ENCODE results near the gene CBL. TPM values are rescaled to one million over a fixed set of nuclear protein-coding genes. Genes with fewer than 3 reads are reported as not detected.
"Not testable (repeated sequence)": the region's sequence is repeated elsewhere in the genome, so short reads cannot be mapped to it uniquely, and the experiment has no call there.

The CBL gene
- total RNA-seq, 2 donors from 2014 or later: 36.1 to 41.9 TPM

GRCh38 chr11:119189393-119189792 lies 16.7 kb upstream of the CBL start:
- no peaks in the 10 kb centered on the region for H3K4me1 Mint-ChIP-seq
- H3K9me3 ChIP-seq (ENCODE audit: control insufficient read depth, low read length, poor library complexity, severe bottlenecking): no peaks in the 10 kb centered on the region
- ATAC-seq (no peak), DNase-seq (no peak)
- no peak overlapping the region for H3K27ac Mint-ChIP-seq
- H3K4me3 Mint-ChIP-seq: no peak overlapping the region
- H3K27me3 Mint-ChIP-seq: peaks cover 8% of the 10 kb centered on the region
- H3K36me3 Mint-ChIP-seq (ENCODE audit: low read depth): no peaks in the 10 kb centered on the region

- peaks cover 15% of the 10 kb centered on the region for H3K27me3 Mint-ChIP-seq
- DNase-seq: no peak
- no peak for ATAC-seq
- H3K4me3 Mint-ChIP-seq: no peak overlapping the region
- no peaks in the 10 kb centered on the region for H3K36me3 Mint-ChIP-seq (ENCODE audit: low read depth)
- no peaks in the 10 kb centered on the region for H3K4me1 Mint-ChIP-seq
- H3K9me3 ChIP-seq (ENCODE audit: control insufficient read depth, low read length, poor library complexity, severe bottlenecking): no peaks in the 10 kb centered on the region
- no peak overlapping the region for H3K27ac Mint-ChIP-seq
These were observed 15.6 kb upstream of the CBL start for GRCh38 chr11:119190531-119190930.

- H3K36me3 Mint-ChIP-seq (ENCODE audit: low read depth); H3K9me3 ChIP-seq (ENCODE audit: control insufficient read depth, low read length, poor library complexity, severe bottlenecking); H3K27ac Mint-ChIP-seq; H3K4me3 Mint-ChIP-seq; H3K4me1 Mint-ChIP-seq; ATAC-seq; DNase-seq: not testable (repeated sequence)
- H3K27me3 Mint-ChIP-seq: peaks cover 12% of the 10 kb centered on the region
These were observed 14.9 kb upstream of the CBL start for GRCh38 chr11:119191265-119191664.

- H3K27ac Mint-ChIP-seq: no peak overlapping the region
These were observed 14.0 kb upstream of the CBL start for GRCh38 chr11:119192111-119192510.

GRCh38 chr11:119193001-119193400 lies 13.1 kb upstream of the CBL start:
- H3K4me3 Mint-ChIP-seq: no peak overlapping the region
- peaks cover 7% of the 10 kb centered on the region for H3K27me3 Mint-ChIP-seq
- H3K4me1 Mint-ChIP-seq: peaks cover 6% of the 10 kb centered on the region
- no peak overlapping the region for H3K27ac Mint-ChIP-seq
- no peaks in the 10 kb centered on the region for H3K36me3 Mint-ChIP-seq (ENCODE audit: low read depth)
- H3K9me3 ChIP-seq (ENCODE audit: control insufficient read depth, low read length, poor library complexity, severe bottlenecking): no peaks in the 10 kb centered on the region
- ATAC-seq: no peak
- DNase-seq: no peak

More at GRCh38 chr11:119192111-119192510, 14.0 kb upstream of the CBL start:
- ATAC-seq: no peak
- no peaks in the 10 kb centered on the region for H3K36me3 Mint-ChIP-seq (ENCODE audit: low read depth)
- peaks cover 7% of the 10 kb centered on the region for H3K27me3 Mint-ChIP-seq
- DNase-seq: no peak
- H3K9me3 ChIP-seq (ENCODE audit: control insufficient read depth, low read length, poor library complexity, severe bottlenecking): no peaks in the 10 kb centered on the region
- no peak overlapping the region for H3K4me3 Mint-ChIP-seq
- H3K4me1 Mint-ChIP-seq: peaks cover 6% of the 10 kb centered on the region

- Mint-ChIP-seq H3K36me3 (ENCODE audit: low read depth) (no peaks in the 10 kb centered on the region), H3K4me3 (no peak overlapping the region), H3K4me1 (peaks cover 6% of the 10 kb centered on the region), H3K27me3 (peaks cover 7% of the 10 kb centered on the region), H3K27ac (no peak overlapping the region)
- no peak for ATAC-seq
- DNase-seq: no peak
- no peaks in the 10 kb centered on the region for H3K9me3 ChIP-seq (ENCODE audit: control insufficient read depth, low read length, poor library complexity, severe bottlenecking)
These were observed 12.5 kb upstream of the CBL start for GRCh38 chr11:119193626-119194025.

GRCh38 chr11:119194811-119195440 lies 11.2 kb upstream of the CBL start:
- H3K9me3 ChIP-seq (ENCODE audit: control insufficient read depth, low read length, poor library complexity, severe bottlenecking): no peaks in the 10 kb centered on the region
- Mint-ChIP-seq H3K27ac (no peak overlapping the region), H3K36me3 (ENCODE audit: low read depth) (no peaks in the 10 kb centered on the region), H3K4me3 (no peak overlapping the region), H3K27me3 (peaks cover 7% of the 10 kb centered on the region), H3K4me1 (peaks cover 6% of the 10 kb centered on the region)
- ATAC-seq (no peak), DNase-seq (no peak)

GRCh38 chr11:119195680-119196079 lies 10.5 kb upstream of the CBL start:
- ATAC-seq (no peak), DNase-seq (no peak)
- H3K4me1 Mint-ChIP-seq: peaks cover 6% of the 10 kb centered on the region
- H3K36me3 Mint-ChIP-seq (ENCODE audit: low read depth): no peaks in the 10 kb centered on the region
- H3K27me3 Mint-ChIP-seq: peaks cover 7% of the 10 kb centered on the region
- H3K27ac Mint-ChIP-seq: no peak overlapping the region
- H3K4me3 Mint-ChIP-seq: no peak overlapping the region
- no peaks in the 10 kb centered on the region for H3K9me3 ChIP-seq (ENCODE audit: control insufficient read depth, low read length, poor library complexity, severe bottlenecking)

GRCh38 chr11:119196833-119197483 lies 9.2 kb upstream of the CBL start:
- ATAC-seq (peak; percentile 98), DNase-seq (peak in 2 of 3 donors; percentile 31 to 55)
- H3K27me3 Mint-ChIP-seq: peaks cover 7% of the 10 kb centered on the region
- H3K36me3 Mint-ChIP-seq (ENCODE audit: low read depth): no peaks in the 10 kb centered on the region
- H3K4me1 Mint-ChIP-seq: peaks cover 6% of the 10 kb centered on the region
- H3K9me3 ChIP-seq (ENCODE audit: control insufficient read depth, low read length, poor library complexity, severe bottlenecking): no peaks in the 10 kb centered on the region
- no peak overlapping the region for H3K27ac Mint-ChIP-seq
- H3K4me3 Mint-ChIP-seq: no peak overlapping the region

GRCh38 chr11:119198925-119199324 lies 7.2 kb upstream of the CBL start:
- no peak for ATAC-seq
- H3K4me1 Mint-ChIP-seq: peaks cover 6% of the 10 kb centered on the region

GRCh38 chr11:119201236-119201635 lies 4.9 kb upstream of the CBL start:
- ATAC-seq; H3K9me3 ChIP-seq (ENCODE audit: control insufficient read depth, low read length, poor library complexity, severe bottlenecking): not testable (repeated sequence)

More at GRCh38 chr11:119198925-119199324, 7.2 kb upstream of the CBL start:
- Mint-ChIP-seq H3K27me3 (peaks cover 7% of the 10 kb centered on the region), H3K36me3 (ENCODE audit: low read depth) (no peaks in the 10 kb centered on the region), H3K4me3 (no peak overlapping the region), H3K27ac (no peak overlapping the region)
- no peak for DNase-seq
- H3K9me3 ChIP-seq (ENCODE audit: control insufficient read depth, low read length, poor library complexity, severe bottlenecking): no peaks in the 10 kb centered on the region

GRCh38 chr11:119202554-119202953 lies 3.6 kb upstream of the CBL start:
- no peaks in the 10 kb centered on the region for H3K9me3 ChIP-seq (ENCODE audit: control insufficient read depth, low read length, poor library complexity, severe bottlenecking)
- DNase-seq (no peak), ATAC-seq (no peak)
- H3K4me3 Mint-ChIP-seq: no peak overlapping the region
- peaks cover 12% of the 10 kb centered on the region for H3K4me1 Mint-ChIP-seq
- H3K36me3 Mint-ChIP-seq (ENCODE audit: low read depth): peaks cover 3% of the 10 kb centered on the region
- H3K27me3 Mint-ChIP-seq: no peaks in the 10 kb centered on the region
- H3K27ac Mint-ChIP-seq: no peak overlapping the region

More at GRCh38 chr11:119201236-119201635, 4.9 kb upstream of the CBL start:
- H3K27ac Mint-ChIP-seq; H3K27me3 Mint-ChIP-seq; DNase-seq; H3K4me3 Mint-ChIP-seq; H3K36me3 Mint-ChIP-seq (ENCODE audit: low read depth); H3K4me1 Mint-ChIP-seq: not testable (repeated sequence)

- DNase-seq: no peak
- H3K4me3 Mint-ChIP-seq: peak overlapping the region; percentile 25
- H3K4me1 Mint-ChIP-seq: peaks cover 16% of the 10 kb centered on the region
- no peak overlapping the region for H3K27ac Mint-ChIP-seq
- H3K27me3 Mint-ChIP-seq: no peaks in the 10 kb centered on the region
- no peaks in the 10 kb centered on the region for H3K9me3 ChIP-seq (ENCODE audit: control insufficient read depth, low read length, poor library complexity, severe bottlenecking)
- peaks cover 3% of the 10 kb centered on the region for H3K36me3 Mint-ChIP-seq (ENCODE audit: low read depth)
- ATAC-seq: no peak
These were observed 2.1 kb upstream of the CBL start for GRCh38 chr11:119204066-119204465.

- Mint-ChIP-seq H3K4me3 (peak overlapping the region; percentile 67), H3K27me3 (no peaks in the 10 kb centered on the region), H3K36me3 (ENCODE audit: low read depth) (peaks cover 3% of the 10 kb centered on the region), H3K4me1 (peaks cover 21% of the 10 kb centered on the region), H3K27ac (peak overlapping the region; percentile 3)
- no peak for DNase-seq
- ATAC-seq: no peak
- no peaks in the 10 kb centered on the region for H3K9me3 ChIP-seq (ENCODE audit: control insufficient read depth, low read length, poor library complexity, severe bottlenecking)
These were observed 1.1 kb upstream of the CBL start for GRCh38 chr11:119205080-119205479.
